SK-N-SH (cell line): ENCODE measurements around the gene NAXD. TPM values are rescaled to one million over a fixed set of nuclear protein-coding genes. Genes with fewer than 3 reads are reported as not detected.

Experiments
- CTCF ChIA-PET: fragments of 300-600, 350-600 bp; formaldehyde crosslinking; extraction: SDS; loops from one replicate; lab custom pipeline; 2021; lab: Yijun Ruan, JAX
- POLR2A ChIA-PET: fragments of 350-600 bp; sonication (Branson Sonifier 250); formaldehyde crosslinking; extraction: SDS; loops from one replicate; lab custom pipeline; 2020; ENCODE audit warnings: antibody characterized with exemption, inconsistent platforms; lab: Yijun Ruan, JAX
- DNase-seq: peaks from one replicate; pipeline ENCODE4 v3.0.0; 2012
- H2AFZ ChIP-seq: fragments of 200-600 bp; sonication (generic); 2 replicates; pipeline ENCODE4 v1.8.1; 2016; ENCODE audit warnings: antibody characterized with exemption, mild to moderate bottlenecking, low read depth
- H3F3A ChIP-seq: fragments of 200-600 bp; sonication (generic); replicated peaks from 2 replicates; pipeline ENCODE3; 2016; ENCODE audit warnings: antibody characterized with exemption, mild to moderate bottlenecking; ENCODE audit not compliant: insufficient read depth
- H3K27ac ChIP-seq, 2 experiments: fragments of 200-500 bp in 1 of 2; fragments of 200-600 bp in 1 of 2; sonication (Bioruptor generic) in 1 of 2; sonication (generic), shearing (Covaris generic) in 1 of 2; 2 replicates each; pipeline versions ENCODE4 v1.5.1 to v1.6.1; 2014 to 2016; ENCODE audit warnings: low read depth in 2 of 2, inconsistent platforms in 1 of 2, low read length in 1 of 2, mild to moderate bottlenecking in 1 of 2, mixed read lengths in 1 of 2
- H3K27me3 ChIP-seq: fragments of 200-600 bp; sonication (generic), shearing (Covaris generic); 2 replicates; pipeline ENCODE4 v1.6.1; 2016; ENCODE audit warnings: mixed run types; ENCODE audit not compliant: insufficient read depth
- H3K36me3 ChIP-seq, 2 experiments: fragments of 200-500 bp in 1 of 2; fragments of 200-600 bp in 1 of 2; sonication (Bioruptor generic) in 1 of 2; sonication (generic) in 1 of 2; replicated peaks in 1 of 2; 2 replicates each; pipeline versions ENCODE3 to v1.5.1; 2014 to 2016; ENCODE audit warnings: low read length in 1 of 2, mild to moderate bottlenecking in 1 of 2; ENCODE audit not compliant: insufficient read depth in 2 of 2, control insufficient read depth in 1 of 2
- H3K4me1 ChIP-seq, 2 experiments: fragments of 200-500 bp in 1 of 2; fragments of 200-600 bp in 1 of 2; sonication (Bioruptor generic) in 1 of 2; sonication (generic), shearing (Covaris generic) in 1 of 2; 2 replicates each; pipeline versions ENCODE4 v1.5.1 to v1.6.1; 2014 to 2016; ENCODE audit warnings: low read depth in 1 of 2, low read length in 1 of 2, mixed run types in 1 of 2; ENCODE audit not compliant: insufficient read depth in 2 of 2, control insufficient read depth in 1 of 2
- H3K4me2 ChIP-seq: fragments of 200-600 bp; sonication (generic), shearing (Covaris generic); 2 replicates; pipeline ENCODE4 v1.6.1; 2017; ENCODE audit warnings: mixed run types
- H3K4me3 ChIP-seq, 2 experiments: fragments of 200-500 bp in 1 of 2; fragments of 200-600 bp in 1 of 2; sonication (Bioruptor generic) in 1 of 2; sonication (generic), shearing (Covaris generic) in 1 of 2; 2 replicates each; pipeline versions ENCODE4 v1.5.1 to v1.8.1; 2014 to 2016; ENCODE audit warnings: low read depth in 2 of 2, inconsistent platforms in 1 of 2, low read length in 1 of 2, mild to moderate bottlenecking in 1 of 2, mixed read lengths in 1 of 2, moderate library complexity in 1 of 2
- H3K79me2 ChIP-seq: fragments of 200-600 bp; sonication (generic); 2 replicates; pipeline ENCODE4 v1.8.1; 2017; ENCODE audit warnings: mild to moderate bottlenecking; ENCODE audit not compliant: insufficient read depth
- H3K9ac ChIP-seq: fragments of 200-600 bp; sonication (generic); 2 replicates; pipeline ENCODE4 v1.6.1; 2017; ENCODE audit warnings: mixed run types
- H3K9me2 ChIP-seq: fragments of 200-600 bp; sonication (generic); 2 replicates; pipeline ENCODE4 v1.6.1; 2017; ENCODE audit warnings: mixed run types
- H3K9me3 ChIP-seq: fragments of 200-600 bp; sonication (generic); 2 replicates; pipeline ENCODE4 v1.6.1; 2017; ENCODE audit warnings: mixed run types, mild to moderate bottlenecking, moderate library complexity
- H4K20me1 ChIP-seq: fragments of 200-600 bp; sonication (generic); 2 replicates; pipeline ENCODE4 v1.6.1; 2017; ENCODE audit warnings: mild to moderate bottlenecking, mixed run types; ENCODE audit not compliant: insufficient read depth
- CTCF ChIP-seq: fragments of 200-600 bp; sonication (generic); IDR thresholded peaks from 2 replicates; pipeline ENCODE4 v1.6.1; 2017; ENCODE audit warnings: antibody characterized with exemption, mild to moderate bottlenecking, moderate library complexity
- ELF1 ChIP-seq: IDR thresholded peaks from 2 replicates; pipeline ENCODE4 v1.4.0; 2012
- FOXM1 ChIP-seq: IDR thresholded peaks from 2 replicates; pipeline ENCODE4 v1.4.0; 2012; ENCODE audit warnings: low read depth, mild to moderate bottlenecking
- GABPA ChIP-seq: IDR thresholded peaks from 2 replicates; pipeline ENCODE4 v1.4.0; 2012; ENCODE audit warnings: low read depth, mild to moderate bottlenecking
- MEF2A ChIP-seq: IDR thresholded peaks from 2 replicates; pipeline ENCODE4 v1.4.0; 2012; ENCODE audit warnings: low read depth, borderline replicate concordance
- PBX3 ChIP-seq: IDR thresholded peaks from 2 replicates; pipeline ENCODE4; 2012
- RAD21 ChIP-seq: IDR thresholded peaks from 2 replicates; pipeline ENCODE4 v1.6.1; 2012; ENCODE audit warnings: mild to moderate bottlenecking, low read length
- RCOR1 ChIP-seq: fragments of 150-350 bp; IDR thresholded peaks from 2 replicates; pipeline ENCODE4 v1.6.1; 2017; ENCODE audit warnings: antibody characterized with exemption, low read length
- TAF1 ChIP-seq: IDR thresholded peaks from 2 replicates; pipeline ENCODE4 v1.6.1; 2012; ENCODE audit warnings: low read depth, mild to moderate bottlenecking, low read length, moderate library complexity, borderline replicate concordance
- TEAD4 ChIP-seq: IDR thresholded peaks from 2 replicates; pipeline ENCODE4 v1.4.0; 2012; ENCODE audit warnings: mild to moderate bottlenecking, borderline replicate concordance; ENCODE audit not compliant: insufficient read depth
- USF2 ChIP-seq: fragments of 150-350 bp; IDR thresholded peaks from 2 replicates; pipeline ENCODE4 v1.6.1; 2017; ENCODE audit warnings: antibody characterized with exemption, low read length, low read depth, borderline replicate concordance
- YY1 ChIP-seq: IDR thresholded peaks from 2 replicates; pipeline ENCODE4 v1.4.0; 2012; ENCODE audit warnings: low read depth, mild to moderate bottlenecking
- ZBTB33 ChIP-seq: IDR thresholded peaks from 2 replicates; pipeline ENCODE4 v1.4.0; 2012; ENCODE audit warnings: low read depth, borderline replicate concordance
- WGBS: methylation state at CpG from one replicate; pipeline ENCODE4 v1.1.6; 2017; ENCODE audit warnings: low lambda C conversion rate; 5-methylcytosine and 5-hydroxymethylcytosine counted together
- polyA plus RNA-seq, 3 experiments: library from polyadenylated mRNA; depleted of rRNA; stranded (reverse); fragments of >200 nt; gene quantifications; 2 replicates each; pipeline ENCODE4 v1.2.3, GENCODE V29; 2012

The NAXD gene
- polyA plus RNA-seq, 1 of the 3 experiments (the other 2 are of a cell fraction), result 32.4 TPM

- Histone ChIP-seq H3K4me1 (peaks cover 0 to 4% of the 10 kb centered on the region in 2 experiments; a peak in 1 of 4 replicates), H3K9me2 (no peaks in the 10 kb centered on the region), H4K20me1 (no peaks in the 10 kb centered on the region), H3K4me3 (no peak overlapping the region), H3F3A (peaks cover 3% of the 10 kb centered on the region), H3K9ac (no peak overlapping the region), H3K9me3 (no peaks in the 10 kb centered on the region), H2AFZ (no peak overlapping the region), H3K36me3 (peaks cover 6 to 24% of the 10 kb centered on the region in 2 experiments), H3K27me3 (no peaks in the 10 kb centered on the region), H3K27ac (no peak overlapping the region; a peak in 1 of 4 replicates), H3K79me2 (no peaks in the 10 kb centered on the region), H3K4me2 (no peak overlapping the region)
- WGBS, result 93% methylated on average over 30 of the region's 35 CpGs
- no peak for TF ChIP-seq MEF2A
- no peak for TF ChIP-seq CTCF
- no peak for TF ChIP-seq TAF1
- TF ChIP-seq PBX3, result no peak
- no peak for TF ChIP-seq ELF1
- TF ChIP-seq YY1, result no peak
- TF ChIP-seq GABPA, result no peak
- no peak for TF ChIP-seq RCOR1
- TF ChIP-seq RAD21, result no peak
- TF ChIP-seq FOXM1, result no peak
- no peak for TF ChIP-seq TEAD4
- POLR2A ChIA-PET, result no interaction called here
- no peak for DNase-seq
- CTCF ChIA-PET, result interaction anchor here (1.0 to 1.5 kb wide), 3 partner anchors 8 to 193 kb away, joined by 3 to 5 read pairs (median 3); no protein-coding TSS in a partner anchor
Measured at GRCh38 chr13:110648848-110649421, 33.6 kb downstream of the NAXD start.

GRCh38 chr13:110649551-110649950, 34.2 kb downstream of the NAXD start:
- no peak overlapping the region for H2AFZ ChIP-seq
- H3K9me3 ChIP-seq, result no peaks in the 10 kb centered on the region
- H3K4me1 ChIP-seq, result peaks cover 0 to 4% of the 10 kb centered on the region in 2 experiments; a peak in 1 of 4 replicates
- H3K9ac ChIP-seq, result no peak overlapping the region
- H3K27ac ChIP-seq, result no peak overlapping the region
- H3F3A ChIP-seq, result peaks cover under 1% of the 10 kb centered on the region
- no peaks in the 10 kb centered on the region for H3K27me3 ChIP-seq
- no peak for DNase-seq
- no peaks in the 10 kb centered on the region for H3K9me2 ChIP-seq
- no peak overlapping the region for H3K4me2 ChIP-seq
- POLR2A ChIA-PET, result no interaction called here
- H3K4me3 ChIP-seq, result no peak overlapping the region
- no peak for TF ChIP-seq RAD21
- TF ChIP-seq USF2, result no peak
- TF ChIP-seq ZBTB33, result no peak
- TF ChIP-seq, all 33 proteins: peak for 0
- CTCF ChIA-PET, result interaction anchor here (1.5 kb wide), 1 partner anchor 194 kb away, joined by 5 read pairs; no protein-coding TSS in a partner anchor
- WGBS, result 95% methylated on average over 6 of the region's 7 CpGs
- no peaks in the 10 kb centered on the region for H4K20me1 ChIP-seq
- no peaks in the 10 kb centered on the region for H3K79me2 ChIP-seq
- H3K36me3 ChIP-seq, result peaks cover under 1 to 18% of the 10 kb centered on the region in 2 experiments
